Subcutaneous adipose tissue (tissue), 4 donors: ENCODE data around the gene USP25. TPM values are rescaled to one million over a fixed set of nuclear protein-coding genes. Genes with fewer than 3 reads are reported as not detected.

Experiments used
- total RNA-seq, 4 donors: library from RNA; depleted of rRNA; stranded (reverse); fragments of >200 nt; gene quantifications; one replicate each; pipeline ENCODE4 v1.1.0, GENCODE V29; 2016
- TF ChIP-seq, protein P1 (sequence below): fragments of 450-650 bp; IDR thresholded peaks from one replicate; pipeline ENCODE4 v1.5.1; 2016; ENCODE audit warnings: low read depth, mild to moderate bottlenecking, control low read depth, antibody characterized with exemption, moderate library complexity

The USP25 gene
- total RNA-seq, 4 donors from 2014 or later: 61.9 to 93.9 (median 72.8) TPM

DNA sequence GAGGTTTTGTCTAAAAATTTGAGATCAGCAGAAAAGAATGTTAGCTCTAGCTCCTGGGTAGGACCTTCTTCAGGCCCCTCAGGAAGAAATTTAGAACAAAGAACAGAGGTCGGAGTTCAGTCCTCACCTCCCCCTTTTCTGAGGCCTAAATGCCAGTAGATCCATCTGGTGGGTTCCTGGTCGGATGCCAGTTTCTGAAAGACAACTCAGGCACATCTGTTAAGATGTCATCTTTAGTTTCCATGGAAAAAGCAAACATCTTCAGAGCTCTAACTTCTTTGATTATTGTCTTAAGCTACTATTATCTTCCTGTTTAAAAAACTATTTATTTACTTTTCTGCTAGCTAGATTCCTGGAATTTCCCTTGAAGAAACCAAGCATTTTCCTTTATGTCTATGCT lies 37.1 kb upstream of the USP25 start:
- TF ChIP-seq, protein P1, sequence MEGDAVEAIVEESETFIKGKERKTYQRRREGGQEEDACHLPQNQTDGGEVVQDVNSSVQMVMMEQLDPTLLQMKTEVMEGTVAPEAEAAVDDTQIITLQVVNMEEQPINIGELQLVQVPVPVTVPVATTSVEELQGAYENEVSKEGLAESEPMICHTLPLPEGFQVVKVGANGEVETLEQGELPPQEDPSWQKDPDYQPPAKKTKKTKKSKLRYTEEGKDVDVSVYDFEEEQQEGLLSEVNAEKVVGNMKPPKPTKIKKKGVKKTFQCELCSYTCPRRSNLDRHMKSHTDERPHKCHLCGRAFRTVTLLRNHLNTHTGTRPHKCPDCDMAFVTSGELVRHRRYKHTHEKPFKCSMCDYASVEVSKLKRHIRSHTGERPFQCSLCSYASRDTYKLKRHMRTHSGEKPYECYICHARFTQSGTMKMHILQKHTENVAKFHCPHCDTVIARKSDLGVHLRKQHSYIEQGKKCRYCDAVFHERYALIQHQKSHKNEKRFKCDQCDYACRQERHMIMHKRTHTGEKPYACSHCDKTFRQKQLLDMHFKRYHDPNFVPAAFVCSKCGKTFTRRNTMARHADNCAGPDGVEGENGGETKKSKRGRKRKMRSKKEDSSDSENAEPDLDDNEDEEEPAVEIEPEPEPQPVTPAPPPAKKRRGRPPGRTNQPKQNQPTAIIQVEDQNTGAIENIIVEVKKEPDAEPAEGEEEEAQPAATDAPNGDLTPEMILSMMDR: no peak

DNA sequence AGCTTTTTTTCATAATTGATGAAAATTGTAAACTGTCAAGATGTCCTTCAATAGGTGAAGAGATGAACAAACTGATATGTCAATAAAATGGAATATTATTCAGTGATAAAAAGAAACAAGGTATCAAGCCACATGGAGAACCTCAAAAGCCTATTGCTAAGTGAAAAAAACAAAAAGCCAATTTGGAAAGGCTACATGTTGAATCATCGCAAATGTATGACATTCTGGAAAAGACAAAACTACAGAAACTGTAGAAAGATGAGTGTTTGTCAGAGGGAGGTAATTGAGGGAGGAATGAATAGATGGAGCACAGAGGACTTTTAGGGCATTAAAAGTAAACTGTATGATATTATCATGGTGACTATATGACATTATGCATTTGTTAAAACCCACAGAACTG lies 34.5 kb upstream of the USP25 start:
- TF ChIP-seq, protein P1: no peak

DNA sequence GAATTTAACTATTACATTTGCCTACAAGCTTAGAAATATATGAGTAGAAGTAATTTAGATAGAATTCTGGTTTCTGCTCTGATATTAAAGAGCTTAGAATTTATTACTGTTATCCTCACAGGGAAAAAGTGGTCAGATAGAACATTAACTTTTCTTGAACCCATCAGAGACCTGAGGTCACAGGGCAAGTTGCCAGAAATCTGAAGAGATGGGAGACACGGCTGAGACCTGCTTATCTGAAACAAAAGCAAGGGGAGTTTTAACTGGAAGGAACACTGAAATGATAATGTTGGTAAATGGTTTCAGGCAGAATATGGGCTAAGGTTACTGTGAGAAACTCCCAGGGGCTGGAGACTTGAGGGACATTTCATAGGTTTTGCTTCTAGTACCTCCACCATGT lies 28.0 kb upstream of the USP25 start:
- TF ChIP-seq, protein P1: no peak

DNA sequence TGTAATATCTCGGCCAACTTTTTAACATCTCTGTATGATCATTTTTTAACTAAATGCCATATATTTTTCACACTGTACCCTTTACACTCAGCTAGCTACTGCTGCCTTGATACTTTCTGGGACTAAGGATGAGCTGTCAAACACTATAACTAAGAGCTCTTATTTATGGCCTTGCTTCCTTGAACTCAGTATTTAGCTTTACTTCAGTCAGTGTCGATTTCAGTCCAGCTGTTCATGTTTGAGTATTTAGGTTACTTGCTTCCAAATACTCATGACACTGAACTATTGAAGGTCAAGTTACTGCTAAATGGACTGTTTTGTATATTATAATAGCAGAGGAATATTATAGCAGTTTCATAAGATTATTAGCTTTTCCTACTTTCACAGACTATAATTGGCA lies 25.9 kb upstream of the USP25 start:
- TF ChIP-seq, protein P1: no peak

DNA sequence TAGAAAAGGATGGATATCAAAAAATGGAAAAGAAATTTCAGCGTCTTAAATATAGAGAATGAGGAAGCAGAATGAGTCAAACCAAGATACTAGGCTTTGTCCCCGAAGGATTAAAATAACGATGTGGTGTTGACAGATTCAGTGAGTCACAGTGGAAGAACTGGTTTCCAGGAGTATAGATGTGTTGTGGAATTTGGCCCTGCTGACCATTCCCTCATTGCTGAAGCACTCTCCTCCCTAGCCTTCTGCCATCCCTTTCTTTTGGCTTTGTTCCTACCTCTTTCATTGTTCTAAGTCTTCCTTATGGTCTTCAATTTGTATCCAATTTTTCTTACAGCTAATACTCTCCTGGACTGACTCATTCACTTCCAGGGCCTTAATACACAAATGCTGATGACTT lies 23.1 kb upstream of the USP25 start:
- TF ChIP-seq, protein P1: no peak

DNA sequence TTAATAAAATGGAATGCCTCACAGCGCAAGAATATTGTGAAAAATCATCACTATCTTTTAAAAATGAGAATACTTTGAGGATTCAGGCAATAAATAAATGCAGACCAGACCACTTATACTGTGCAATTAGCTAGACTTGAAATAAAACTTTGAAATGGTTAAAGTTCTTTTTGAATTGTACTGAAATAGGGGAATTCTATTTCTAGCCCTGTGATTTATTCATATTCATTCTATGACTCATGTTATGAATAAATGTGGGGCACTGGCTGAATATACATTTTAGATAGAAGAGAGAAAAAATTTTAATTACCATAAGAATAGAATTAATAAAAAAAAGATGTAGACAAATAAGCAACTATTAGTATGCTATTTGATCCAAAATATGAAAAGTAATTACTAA lies 16.4 kb upstream of the USP25 start:
- TF ChIP-seq, protein P1: no peak

DNA sequence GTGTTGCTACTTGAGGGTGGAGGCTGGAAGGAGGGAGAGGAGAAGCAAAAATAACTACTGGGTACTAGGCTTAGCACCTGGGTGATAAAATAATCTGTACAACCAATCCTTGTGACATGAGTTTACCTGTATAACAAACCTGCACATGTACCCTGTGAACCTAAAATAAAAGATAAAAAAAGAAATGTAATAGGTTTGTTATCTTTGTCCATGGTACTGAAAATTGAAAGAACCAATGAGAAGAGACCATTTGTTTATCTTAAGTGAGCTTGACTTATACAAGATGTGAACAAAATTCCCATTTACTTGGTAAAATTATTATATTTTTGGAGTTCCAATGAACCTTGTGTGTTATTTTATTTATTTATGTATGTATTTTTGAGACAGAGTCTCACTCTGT lies 11.1 kb upstream of the USP25 start:
- TF ChIP-seq, protein P1: no peak
